HUES64 (cell line): ENCODE data around the gene PPP1R3G.

Experiments used
- H3K27ac ChIP-seq: 2 replicates; pipeline ENCODE4 v1.7.0; 2013; ENCODE audit warnings: low read depth, low read length, inconsistent platforms
- H3K27me3 ChIP-seq: 2 replicates; pipeline ENCODE4 v1.6.1; 2013; ENCODE audit warnings: mild to moderate bottlenecking, low read length; ENCODE audit not compliant: insufficient read depth
- H3K36me3 ChIP-seq: 2 replicates; pipeline ENCODE4 v1.6.1; 2013; ENCODE audit warnings: mild to moderate bottlenecking, low read length; ENCODE audit not compliant: insufficient read depth
- H3K4me1 ChIP-seq: 2 replicates; pipeline ENCODE4 v1.6.1; 2013; ENCODE audit warnings: mild to moderate bottlenecking, low read length, moderate library complexity; ENCODE audit not compliant: insufficient read depth
- H3K4me3 ChIP-seq: 2 replicates; pipeline ENCODE4 v1.5.1; 2013; ENCODE audit warnings: mild to moderate bottlenecking, low read length, moderate library complexity
- H3K9ac ChIP-seq: 2 replicates; pipeline ENCODE4 v1.6.1; 2013; ENCODE audit warnings: mild to moderate bottlenecking, low read depth, low read length
- H3K9me3 ChIP-seq: 2 replicates; pipeline ENCODE4 v1.6.1; 2013; ENCODE audit warnings: low read depth, low read length; ENCODE audit not compliant: insufficient read depth
- WGBS: fragments of 150-250, 120-280 bp; methylation state at CpG from one replicate; pipeline ENCODE4 v1.1.7; 2013; ENCODE audit warnings: missing lambda C conversion rate; 5-methylcytosine and 5-hydroxymethylcytosine counted together

The PPP1R3G gene

GRCh38 chr6:5071216-5071615, 13.9 kb upstream of the PPP1R3G start:
- WGBS: no CpG with 5 or more reads among the region's 2 CpGs
- no peaks in the 10 kb centered on the region for H3K4me1 ChIP-seq
- 0 out of 2 replicates have a peak, but pooled peaks cover 5% of the 10 kb centered on the region for H3K9me3 ChIP-seq
- no peaks in the 10 kb centered on the region for H3K27me3 ChIP-seq
- H3K4me3 ChIP-seq: no peak overlapping the region
- H3K36me3 ChIP-seq: no peaks in the 10 kb centered on the region
- H3K9ac ChIP-seq: no peak overlapping the region
- H3K27ac ChIP-seq: no peak overlapping the region

GRCh38 chr6:5072440-5072839, 12.7 kb upstream of the PPP1R3G start:
- 94% methylated on average over 6 of the region's 7 CpGs for WGBS
- H3K9ac ChIP-seq: no peak overlapping the region

GRCh38 chr6:5073992-5074391, 11.1 kb upstream of the PPP1R3G start:
- H3K4me1 ChIP-seq: no peaks in the 10 kb centered on the region
- H3K36me3 ChIP-seq: no peaks in the 10 kb centered on the region
- WGBS: 85% methylated on average over 3 of the region's 3 CpGs

More at GRCh38 chr6:5072440-5072839, 12.7 kb upstream of the PPP1R3G start:
- Histone ChIP-seq H3K36me3 (no peaks in the 10 kb centered on the region), H3K27ac (no peak overlapping the region), H3K27me3 (no peaks in the 10 kb centered on the region), H3K4me1 (no peaks in the 10 kb centered on the region), H3K9me3 (0 out of 2 replicates have a peak, but pooled peaks cover under 1% of the 10 kb centered on the region), H3K4me3 (no peak overlapping the region)

GRCh38 chr6:5076931-5077330, 8.2 kb upstream of the PPP1R3G start:
- H3K9me3 ChIP-seq: no peaks in the 10 kb centered on the region
- no peaks in the 10 kb centered on the region for H3K4me1 ChIP-seq
- H3K9ac ChIP-seq: no peak overlapping the region
- no peak overlapping the region for H3K27ac ChIP-seq
- no peak overlapping the region for H3K4me3 ChIP-seq
- 94% methylated on average over 11 of the region's 11 CpGs for WGBS
- H3K36me3 ChIP-seq: no peaks in the 10 kb centered on the region
- H3K27me3 ChIP-seq: peaks cover 6% of the 10 kb centered on the region

More at GRCh38 chr6:5073992-5074391, 11.1 kb upstream of the PPP1R3G start:
- no peak overlapping the region for H3K4me3 ChIP-seq
- H3K27ac ChIP-seq: no peak overlapping the region
- H3K9me3 ChIP-seq: no peaks in the 10 kb centered on the region
- no peaks in the 10 kb centered on the region for H3K27me3 ChIP-seq
- H3K9ac ChIP-seq: no peak overlapping the region

GRCh38 chr6:5078121-5078669, 6.9 kb upstream of the PPP1R3G start:
- Histone ChIP-seq H3K9ac (no peak overlapping the region), H3K27ac (no peak overlapping the region), H3K27me3 (peaks cover 18% of the 10 kb centered on the region), H3K4me1 (no peaks in the 10 kb centered on the region), H3K4me3 (no peak overlapping the region), H3K36me3 (no peaks in the 10 kb centered on the region), H3K9me3 (no peaks in the 10 kb centered on the region)
- 82% methylated on average over 4 of the region's 5 CpGs for WGBS

- peaks cover 33% of the 10 kb centered on the region for H3K27me3 ChIP-seq
- 96% methylated on average over 2 of the region's 2 CpGs for WGBS
Measured at GRCh38 chr6:5079692-5080091, 5.4 kb upstream of the PPP1R3G start.

GRCh38 chr6:5080574-5080973, 4.6 kb upstream of the PPP1R3G start:
- no peak overlapping the region for H3K4me3 ChIP-seq
- no peaks in the 10 kb centered on the region for H3K9me3 ChIP-seq
- 76% methylated on average over 3 of the region's 3 CpGs for WGBS
- no peak overlapping the region for H3K27ac ChIP-seq
- H3K9ac ChIP-seq: no peak overlapping the region
- H3K36me3 ChIP-seq: no peaks in the 10 kb centered on the region
- peaks cover 42% of the 10 kb centered on the region for H3K27me3 ChIP-seq
- no peaks in the 10 kb centered on the region for H3K4me1 ChIP-seq

More at GRCh38 chr6:5079692-5080091, 5.4 kb upstream of the PPP1R3G start:
- Histone ChIP-seq H3K9ac (no peak overlapping the region), H3K27ac (no peak overlapping the region), H3K9me3 (no peaks in the 10 kb centered on the region), H3K36me3 (no peaks in the 10 kb centered on the region), H3K4me3 (no peak overlapping the region), H3K4me1 (no peaks in the 10 kb centered on the region)

- no peak overlapping the region for H3K27ac ChIP-seq
- WGBS: 89% methylated on average over 2 of the region's 3 CpGs
- no peaks in the 10 kb centered on the region for H3K36me3 ChIP-seq
- H3K4me3 ChIP-seq: no peak overlapping the region
- H3K9ac ChIP-seq: no peak overlapping the region
- no peaks in the 10 kb centered on the region for H3K9me3 ChIP-seq
- H3K27me3 ChIP-seq: peaks cover 48% of the 10 kb centered on the region
- H3K4me1 ChIP-seq: no peaks in the 10 kb centered on the region
Measured at GRCh38 chr6:5081182-5081581, 4.0 kb upstream of the PPP1R3G start.

- H3K4me3 ChIP-seq: no peak overlapping the region
- H3K36me3 ChIP-seq: no peaks in the 10 kb centered on the region
- H3K4me1 ChIP-seq: no peaks in the 10 kb centered on the region
- peaks cover 56% of the 10 kb centered on the region for H3K27me3 ChIP-seq
- no peak overlapping the region for H3K27ac ChIP-seq
- WGBS: 87% methylated on average over 4 of the region's 4 CpGs
- no peak overlapping the region for H3K9ac ChIP-seq
- no peaks in the 10 kb centered on the region for H3K9me3 ChIP-seq
Measured at GRCh38 chr6:5081955-5082354, 3.2 kb upstream of the PPP1R3G start.

GRCh38 chr6:5082487-5083306, 2.4 kb upstream of the PPP1R3G start:
- Histone ChIP-seq H3K4me3 (no peak overlapping the region), H3K27me3 (peaks cover 64% of the 10 kb centered on the region), H3K9ac (no peak overlapping the region), H3K9me3 (no peaks in the 10 kb centered on the region), H3K4me1 (no peaks in the 10 kb centered on the region), H3K36me3 (no peaks in the 10 kb centered on the region), H3K27ac (no peak overlapping the region)
- WGBS: 70% methylated on average over 11 of the region's 12 CpGs

- WGBS: 48% methylated on average over 4 of the region's 4 CpGs
- no peak overlapping the region for H3K9ac ChIP-seq
- no peak overlapping the region for H3K27ac ChIP-seq
- peaks cover 65% of the 10 kb centered on the region for H3K27me3 ChIP-seq
- no peak overlapping the region for H3K4me3 ChIP-seq
- no peaks in the 10 kb centered on the region for H3K9me3 ChIP-seq
- H3K36me3 ChIP-seq: no peaks in the 10 kb centered on the region
- H3K4me1 ChIP-seq: no peaks in the 10 kb centered on the region
Measured at GRCh38 chr6:5083307-5083583, 1.9 kb upstream of the PPP1R3G start.
